ENCODE data around the gene DAPK2.

Gene DAPK2

GRCh38 chr15:63973212-63974009 is 72.9 kb downstream of the DAPK2 start:
- no peaks in the 10 kb centered on the region for H3K4me1 ChIP-seq (ENCODE audit: insufficient read depth, low read length)
- DNase-seq (no peak), ATAC-seq (ENCODE audit: insufficient read depth, low read depth) (no peak)
- H2AFZ ChIP-seq (ENCODE audit: low read depth, low read length) = no peak overlapping the region
- no peaks in the 10 kb centered on the region for H3K79me2 ChIP-seq (ENCODE audit: insufficient read depth, low read length)
- no peaks in the 10 kb centered on the region for H3K9me3 ChIP-seq (ENCODE audit: insufficient read depth, low read length, severe bottlenecking)
- H3K27me3 ChIP-seq (ENCODE audit: insufficient read depth, low read length, poor library complexity) = peaks cover 3% of the 10 kb centered on the region
- H3K9ac ChIP-seq (ENCODE audit: low read depth, low read length) = no peak overlapping the region
- H3K4me2 ChIP-seq (ENCODE audit: insufficient read depth, low read length) = no peak overlapping the region
- TF ChIP-seq EZH2 (IDR thresholded peaks at IDR 0.05; ENCODE audit: borderline replicate concordance, low read depth, low read length, severe bottlenecking) = no peak
- TF ChIP-seq, protein P1, sequence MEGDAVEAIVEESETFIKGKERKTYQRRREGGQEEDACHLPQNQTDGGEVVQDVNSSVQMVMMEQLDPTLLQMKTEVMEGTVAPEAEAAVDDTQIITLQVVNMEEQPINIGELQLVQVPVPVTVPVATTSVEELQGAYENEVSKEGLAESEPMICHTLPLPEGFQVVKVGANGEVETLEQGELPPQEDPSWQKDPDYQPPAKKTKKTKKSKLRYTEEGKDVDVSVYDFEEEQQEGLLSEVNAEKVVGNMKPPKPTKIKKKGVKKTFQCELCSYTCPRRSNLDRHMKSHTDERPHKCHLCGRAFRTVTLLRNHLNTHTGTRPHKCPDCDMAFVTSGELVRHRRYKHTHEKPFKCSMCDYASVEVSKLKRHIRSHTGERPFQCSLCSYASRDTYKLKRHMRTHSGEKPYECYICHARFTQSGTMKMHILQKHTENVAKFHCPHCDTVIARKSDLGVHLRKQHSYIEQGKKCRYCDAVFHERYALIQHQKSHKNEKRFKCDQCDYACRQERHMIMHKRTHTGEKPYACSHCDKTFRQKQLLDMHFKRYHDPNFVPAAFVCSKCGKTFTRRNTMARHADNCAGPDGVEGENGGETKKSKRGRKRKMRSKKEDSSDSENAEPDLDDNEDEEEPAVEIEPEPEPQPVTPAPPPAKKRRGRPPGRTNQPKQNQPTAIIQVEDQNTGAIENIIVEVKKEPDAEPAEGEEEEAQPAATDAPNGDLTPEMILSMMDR (IDR thresholded peaks at IDR 0.05; ENCODE audit: borderline replicate concordance, extremely low read depth, low read length, poor library complexity, severe bottlenecking) = no peak
- H3K27ac ChIP-seq (ENCODE audit: low read length) = no peak overlapping the region
- no peaks in the 10 kb centered on the region for H4K20me1 ChIP-seq (ENCODE audit: insufficient read depth, low read length)
- no peaks in the 10 kb centered on the region for H3K36me3 ChIP-seq (ENCODE audit: insufficient read depth, low read length)
- no peak overlapping the region for H3K4me3 ChIP-seq (ENCODE audit: low read depth in 1 of 2, low read length in 2 of 2)

DNA sequence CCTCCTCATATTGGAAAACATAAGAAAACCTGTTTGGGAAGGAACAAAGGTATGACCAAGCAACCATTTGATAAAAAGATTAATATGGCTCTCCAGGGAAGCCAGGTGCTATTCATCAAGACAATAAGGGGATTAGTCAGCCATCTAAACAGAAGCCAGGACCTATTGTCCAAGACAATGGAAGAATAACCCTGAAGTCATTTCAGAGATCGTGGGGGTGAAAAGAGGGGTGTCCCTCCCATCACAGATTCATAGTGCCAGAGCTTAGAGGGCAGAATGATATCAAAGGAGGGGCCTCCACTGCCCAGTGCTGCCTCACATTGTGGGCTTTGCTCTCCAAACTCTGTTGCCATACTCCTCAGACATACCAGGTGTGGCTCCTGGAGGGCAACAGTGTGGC is 73.5 kb downstream of the DAPK2 start:
- ATAC-seq (ENCODE audit: insufficient read depth, low read depth) = no peak
- no peaks in the 10 kb centered on the region for H4K20me1 ChIP-seq (ENCODE audit: insufficient read depth, low read length)
- no peaks in the 10 kb centered on the region for H3K79me2 ChIP-seq (ENCODE audit: insufficient read depth, low read length)
- H3K4me1 ChIP-seq (ENCODE audit: insufficient read depth, low read length) = no peaks in the 10 kb centered on the region
- H3K36me3 ChIP-seq (ENCODE audit: insufficient read depth, low read length) = no peaks in the 10 kb centered on the region
- peaks cover 3% of the 10 kb centered on the region for H3K27me3 ChIP-seq (ENCODE audit: insufficient read depth, low read length, poor library complexity)
- no peak for DNase-seq
- no peak overlapping the region for H2AFZ ChIP-seq (ENCODE audit: low read depth, low read length)
- no peak for TF ChIP-seq EZH2 (IDR thresholded peaks at IDR 0.05; ENCODE audit: borderline replicate concordance, low read depth, low read length, severe bottlenecking)
- TF ChIP-seq, protein P1 (IDR thresholded peaks at IDR 0.05; ENCODE audit: borderline replicate concordance, extremely low read depth, low read length, poor library complexity, severe bottlenecking) = no peak
- no peak overlapping the region for H3K4me3 ChIP-seq (ENCODE audit: low read depth in 1 of 2, low read length in 2 of 2)
- H3K9me3 ChIP-seq (ENCODE audit: insufficient read depth, low read length, severe bottlenecking) = no peaks in the 10 kb centered on the region
- H3K9ac ChIP-seq (ENCODE audit: low read depth, low read length) = no peak overlapping the region
- no peak overlapping the region for H3K27ac ChIP-seq (ENCODE audit: low read length)
- H3K4me2 ChIP-seq (ENCODE audit: insufficient read depth, low read length) = no peak overlapping the region

GRCh38 chr15:63971904-63972303 is 74.4 kb downstream of the DAPK2 start:
- ATAC-seq (ENCODE audit: insufficient read depth, low read depth) = no peak
- no peaks in the 10 kb centered on the region for H3K36me3 ChIP-seq (ENCODE audit: insufficient read depth, low read length)
- H4K20me1 ChIP-seq (ENCODE audit: insufficient read depth, low read length) = no peaks in the 10 kb centered on the region
- H3K4me1 ChIP-seq (ENCODE audit: insufficient read depth, low read length) = no peaks in the 10 kb centered on the region
- H3K9me3 ChIP-seq (ENCODE audit: insufficient read depth, low read length, severe bottlenecking) = no peaks in the 10 kb centered on the region
- H3K9ac ChIP-seq (ENCODE audit: low read depth, low read length) = no peak overlapping the region
- no peak for TF ChIP-seq EZH2 (IDR thresholded peaks at IDR 0.05; ENCODE audit: borderline replicate concordance, low read depth, low read length, severe bottlenecking)
- TF ChIP-seq, protein P1 (IDR thresholded peaks at IDR 0.05; ENCODE audit: borderline replicate concordance, extremely low read depth, low read length, poor library complexity, severe bottlenecking) = no peak
- no peak overlapping the region for H3K4me2 ChIP-seq (ENCODE audit: insufficient read depth, low read length)
- no peak overlapping the region for H3K4me3 ChIP-seq (ENCODE audit: low read depth in 1 of 2, low read length in 2 of 2)
- DNase-seq = no peak
- H3K27me3 ChIP-seq (ENCODE audit: insufficient read depth, low read length, poor library complexity) = peaks cover 3% of the 10 kb centered on the region
- no peak overlapping the region for H2AFZ ChIP-seq (ENCODE audit: low read depth, low read length)
- H3K79me2 ChIP-seq (ENCODE audit: insufficient read depth, low read length) = no peaks in the 10 kb centered on the region
- no peak overlapping the region for H3K27ac ChIP-seq (ENCODE audit: low read length)
